GM19239 (cell line): ENCODE measurements around the gene TFAP2C.
"Not testable (repeated sequence)": the region's sequence is repeated elsewhere in the genome, so short reads cannot be mapped to it uniquely, and the experiment has no call there.

ENCODE experiments used
- DNase-seq: peaks from one replicate; pipeline ENCODE4 v3.0.0; 2011; ENCODE audit warnings: low spot score; ENCODE audit not compliant: insufficient read length
- FAIRE-seq: peaks from 2 replicates; lab custom pipeline; 2011; peaks lifted over from hg19 to GRCh38; lab: Jason Lieb, UNC

Gene TFAP2C

GRCh38 chr20:56614196-56614595 is 14.9 kb upstream of the TFAP2C start:
- FAIRE-seq (no peak), DNase-seq (no peak)

- DNase-seq (no peak), FAIRE-seq (no peak)
These were observed 12.4 kb upstream of the TFAP2C start for GRCh38 chr20:56616716-56617115.

GRCh38 chr20:56617489-56617888 is 11.6 kb upstream of the TFAP2C start:
- FAIRE-seq (no peak), DNase-seq (no peak)

GRCh38 chr20:56621730-56622129 is 7.4 kb upstream of the TFAP2C start:
- no peak for FAIRE-seq

GRCh38 chr20:56623930-56624329 is 5.2 kb upstream of the TFAP2C start:
- not testable (repeated sequence) for DNase-seq, FAIRE-seq

More at GRCh38 chr20:56621730-56622129, 7.4 kb upstream of the TFAP2C start:
- no peak for DNase-seq

GRCh38 chr20:56624786-56625681 is 4.1 kb upstream of the TFAP2C start:
- DNase-seq (no peak), FAIRE-seq (no peak)

GRCh38 chr20:56625837-56626236 is 3.3 kb upstream of the TFAP2C start:
- DNase-seq (no peak), FAIRE-seq (no peak)

GRCh38 chr20:56626367-56627121 is 2.6 kb upstream of the TFAP2C start:
- FAIRE-seq (no peak), DNase-seq (no peak)

- DNase-seq (no peak), FAIRE-seq (no peak)
These were observed 1.7 kb upstream of the TFAP2C start for GRCh38 chr20:56627122-56628014.

- FAIRE-seq (no peak), DNase-seq (no peak)
These were observed 862 bp upstream of the TFAP2C start for GRCh38 chr20:56628015-56628872.

- FAIRE-seq (no peak), DNase-seq (no peak)
These were observed 469 bp downstream of the TFAP2C start for GRCh38 chr20:56629464-56630085.

GRCh38 chr20:56630086-56630493 is 984 bp downstream of the TFAP2C start:
- DNase-seq (no peak), FAIRE-seq (no peak)

GRCh38 chr20:56630506-56631317 is 1.6 kb downstream of the TFAP2C start:
- FAIRE-seq (no peak), DNase-seq (no peak)

GRCh38 chr20:56631318-56631989 is 2.3 kb downstream of the TFAP2C start:
- FAIRE-seq: no peak
- DNase-seq: no peak

GRCh38 chr20:56631990-56632327 is 2.9 kb downstream of the TFAP2C start:
- DNase-seq (no peak), FAIRE-seq (no peak)

- no peak for FAIRE-seq
- DNase-seq: no peak
These were observed 5.2 kb downstream of the TFAP2C start for GRCh38 chr20:56634307-56634706.

- FAIRE-seq (no peak), DNase-seq (no peak)
These were observed 5.8 kb downstream of the TFAP2C start for GRCh38 chr20:56634735-56635385.
